ENCODE measurements around the gene TOMM20. TPM values are rescaled to one million over a fixed set of nuclear protein-coding genes. Genes with fewer than 3 reads are reported as not detected.

TOMM20 gene
- total RNA-seq (ENCODE audit: low replicate concordance) = 154 and 212 TPM in 2 replicates

DNA sequence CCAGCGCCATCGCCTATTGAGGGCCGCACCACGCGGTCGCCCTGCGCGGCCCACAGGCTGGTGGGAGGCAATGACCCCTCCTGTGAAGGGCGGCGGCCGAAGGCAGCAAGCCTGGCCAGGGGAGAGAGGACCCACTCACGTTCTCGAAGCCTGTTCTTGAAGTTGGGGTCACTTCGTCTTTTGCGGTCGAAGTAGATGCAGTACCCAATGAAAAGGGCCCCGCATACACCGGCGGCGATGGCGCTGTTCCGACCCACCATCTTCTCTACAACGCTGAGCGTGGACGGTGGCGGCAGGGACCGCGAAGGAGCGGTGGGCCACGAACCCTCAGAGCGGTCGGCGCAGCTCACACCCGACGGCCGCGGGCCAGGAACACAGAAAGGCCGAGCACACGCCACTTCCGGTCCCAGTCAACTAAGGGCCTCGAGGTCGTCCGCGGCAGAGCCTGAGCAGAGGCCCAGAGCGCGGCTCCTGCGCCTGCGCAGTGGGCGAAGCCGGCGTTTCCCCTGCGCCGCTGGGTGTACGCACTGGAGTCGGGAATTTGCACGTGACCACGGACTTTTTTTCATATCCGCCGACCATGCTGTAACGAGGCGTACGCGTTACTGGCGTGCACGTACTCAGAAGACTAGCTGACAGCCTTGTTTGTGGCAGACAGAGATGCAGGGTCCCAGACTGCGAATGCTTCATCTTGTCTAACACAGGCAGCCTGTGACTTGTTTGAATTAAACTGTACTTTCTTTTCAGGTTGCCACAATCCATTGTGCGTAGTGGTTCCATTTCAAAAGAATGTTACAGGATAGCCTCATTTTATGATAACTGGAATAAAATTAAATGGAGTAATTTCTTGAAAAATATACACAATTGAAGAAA, at the start of gene TOMM20:
Gene TOMM20 (minus strand): TSS at position 382 of the 873 bp plus-strand sequence. CDS start 122 bp downstream, at position 260.
- Mint-ChIP-seq H3K4me3 (peak within 1 kb of the TSS; percentile 99), H3K27ac (peak within 1 kb of the TSS; percentile 98), H3K36me3 (peaks cover 18% of the 10 kb centered on the region), H3K4me1 (peaks cover 18% of the 10 kb centered on the region), H3K27me3 (ENCODE audit: insufficient read depth, low read depth) (peaks cover 2% of the 10 kb centered on the region), H3K9me3 (no peaks in the 10 kb centered on the region)
- Histone ChIP-seq H3K27me3 (no peaks in the 10 kb centered on the region), H3K4me2 (peak within 1 kb of the TSS; percentile 92), H3K79me2 (ENCODE audit: low read depth) (peaks cover 50% of the 10 kb centered on the region), H3K9ac (peak within 1 kb of the TSS; percentile 92), H2AFZ (replicated peaks) (peak within 1 kb of the TSS; percentile 80), H3K4me1 (peaks cover 14% of the 10 kb centered on the region), H3K9me3 (ENCODE audit: low read depth) (no peaks in the 10 kb centered on the region), H3F3A (ENCODE audit: low read depth) (peaks cover 40% of the 10 kb centered on the region), H3K27ac (peak within 1 kb of the TSS; percentile 83), H3K4me3 (peak within 1 kb of the TSS; percentile 92), H3K36me3 (peaks cover 4% of the 10 kb centered on the region), H4K20me1 (ENCODE audit: low read depth) (peaks cover 48% of the 10 kb centered on the region)
- TF ChIP-seq, protein P1, sequence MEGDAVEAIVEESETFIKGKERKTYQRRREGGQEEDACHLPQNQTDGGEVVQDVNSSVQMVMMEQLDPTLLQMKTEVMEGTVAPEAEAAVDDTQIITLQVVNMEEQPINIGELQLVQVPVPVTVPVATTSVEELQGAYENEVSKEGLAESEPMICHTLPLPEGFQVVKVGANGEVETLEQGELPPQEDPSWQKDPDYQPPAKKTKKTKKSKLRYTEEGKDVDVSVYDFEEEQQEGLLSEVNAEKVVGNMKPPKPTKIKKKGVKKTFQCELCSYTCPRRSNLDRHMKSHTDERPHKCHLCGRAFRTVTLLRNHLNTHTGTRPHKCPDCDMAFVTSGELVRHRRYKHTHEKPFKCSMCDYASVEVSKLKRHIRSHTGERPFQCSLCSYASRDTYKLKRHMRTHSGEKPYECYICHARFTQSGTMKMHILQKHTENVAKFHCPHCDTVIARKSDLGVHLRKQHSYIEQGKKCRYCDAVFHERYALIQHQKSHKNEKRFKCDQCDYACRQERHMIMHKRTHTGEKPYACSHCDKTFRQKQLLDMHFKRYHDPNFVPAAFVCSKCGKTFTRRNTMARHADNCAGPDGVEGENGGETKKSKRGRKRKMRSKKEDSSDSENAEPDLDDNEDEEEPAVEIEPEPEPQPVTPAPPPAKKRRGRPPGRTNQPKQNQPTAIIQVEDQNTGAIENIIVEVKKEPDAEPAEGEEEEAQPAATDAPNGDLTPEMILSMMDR (IDR thresholded peaks at IDR 0.05) = peak; percentile 34
- TF ChIP-seq EZH2 (IDR thresholded peaks at IDR 0.05) = no peak
- peak; percentile 20 for TF ChIP-seq EZH2phosphoT487 (IDR thresholded peaks at IDR 0.05)
- peak; percentile 98 for DNase-seq (ENCODE audit: low spot score)

DNA sequence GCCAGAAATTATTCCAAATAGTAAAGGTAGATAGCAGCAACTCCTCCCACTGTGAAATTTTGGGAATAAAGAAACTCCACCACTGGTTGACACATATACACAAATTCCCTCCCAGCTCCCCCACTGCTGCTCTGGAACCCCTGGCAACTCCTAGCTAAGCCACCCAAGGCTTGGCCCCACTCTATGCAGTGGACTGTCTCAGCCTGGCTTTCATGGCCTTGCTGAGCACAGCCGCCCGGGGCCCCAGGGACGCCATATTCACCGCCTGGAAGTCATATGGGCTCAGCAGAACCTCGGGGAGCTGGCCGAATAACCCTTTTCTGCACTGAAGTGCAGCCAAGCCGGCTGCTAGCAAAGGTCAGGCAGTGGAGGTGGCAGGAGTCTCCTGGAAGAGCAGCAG, 47.8 kb upstream of the TOMM20 start:
- peaks cover 7% of the 10 kb centered on the region for H4K20me1 ChIP-seq (ENCODE audit: low read depth)
- no peaks in the 10 kb centered on the region for H3K9me3 ChIP-seq (ENCODE audit: low read depth)
- TF ChIP-seq EZH2 (IDR thresholded peaks at IDR 0.05) (no peak), EZH2phosphoT487 (IDR thresholded peaks at IDR 0.05) (no peak)
- TF ChIP-seq, protein P1 (IDR thresholded peaks at IDR 0.05) = no peak
- no peak overlapping the region for H3K9ac ChIP-seq
- no peaks in the 10 kb centered on the region for H3K27me3 ChIP-seq
- H3K4me1 ChIP-seq = no peaks in the 10 kb centered on the region
- no peak overlapping the region for H3K27ac ChIP-seq
- H3K79me2 ChIP-seq (ENCODE audit: low read depth) = peaks cover 13% of the 10 kb centered on the region
- no peak for DNase-seq (ENCODE audit: low spot score)
- Mint-ChIP-seq H3K4me3 (no peak overlapping the region), H3K4me1 (no peaks in the 10 kb centered on the region), H3K27ac (no peak overlapping the region), H3K27me3 (ENCODE audit: insufficient read depth, low read depth) (no peaks in the 10 kb centered on the region), H3K36me3 (peaks cover 28% of the 10 kb centered on the region), H3K9me3 (no peaks in the 10 kb centered on the region)
- peaks cover 10% of the 10 kb centered on the region for H3F3A ChIP-seq (ENCODE audit: low read depth)
- H2AFZ ChIP-seq (replicated peaks) = no peak overlapping the region
- no peak overlapping the region for H3K4me2 ChIP-seq
- no peak overlapping the region for H3K4me3 ChIP-seq
- H3K36me3 ChIP-seq = peaks cover 48% of the 10 kb centered on the region

DNA sequence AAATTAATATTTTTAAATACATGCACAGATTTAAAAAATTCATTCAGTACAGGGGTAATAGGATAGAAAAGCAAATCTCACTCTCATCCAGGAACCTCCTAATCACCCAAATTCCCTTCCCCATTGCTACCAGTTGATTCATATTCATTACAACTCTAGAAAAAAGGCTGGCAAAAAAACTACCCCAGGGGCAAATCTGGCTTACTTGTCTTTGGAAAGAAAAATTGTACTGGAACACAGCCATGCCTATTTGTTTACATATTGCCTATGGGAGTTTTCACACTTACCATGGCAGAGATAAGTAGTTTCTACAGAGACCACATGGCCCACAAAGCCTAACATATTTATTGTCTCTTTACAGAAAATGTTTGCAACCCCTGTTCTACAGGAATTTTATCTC, 41.3 kb upstream of the TOMM20 start:
- no peaks in the 10 kb centered on the region for H4K20me1 ChIP-seq (ENCODE audit: low read depth)
- H3K79me2 ChIP-seq (ENCODE audit: low read depth) = no peaks in the 10 kb centered on the region
- H3K4me3 Mint-ChIP-seq = no peak overlapping the region
- H3K27ac ChIP-seq = no peak overlapping the region
- H3K27ac Mint-ChIP-seq = no peak overlapping the region
- H3F3A ChIP-seq (ENCODE audit: low read depth) = peaks cover 38% of the 10 kb centered on the region
- no peak overlapping the region for H3K9ac ChIP-seq
- peaks cover 3% of the 10 kb centered on the region for H3K27me3 Mint-ChIP-seq (ENCODE audit: insufficient read depth, low read depth)
- no peak for DNase-seq (ENCODE audit: low spot score)
- no peaks in the 10 kb centered on the region for H3K27me3 ChIP-seq
- H3K36me3 ChIP-seq = peaks cover 29% of the 10 kb centered on the region
- no peak overlapping the region for H3K4me3 ChIP-seq
- no peaks in the 10 kb centered on the region for H3K9me3 ChIP-seq (ENCODE audit: low read depth)
- H2AFZ ChIP-seq (replicated peaks) = no peak overlapping the region
- peaks cover 22% of the 10 kb centered on the region for H3K36me3 Mint-ChIP-seq
- H3K4me1 Mint-ChIP-seq = no peaks in the 10 kb centered on the region
- TF ChIP-seq EZH2phosphoT487 (IDR thresholded peaks at IDR 0.05) (no peak), EZH2 (IDR thresholded peaks at IDR 0.05) (no peak)
- TF ChIP-seq, protein P1 (IDR thresholded peaks at IDR 0.05) = no peak
- no peaks in the 10 kb centered on the region for H3K4me1 ChIP-seq
- H3K4me2 ChIP-seq = no peak overlapping the region
- no peaks in the 10 kb centered on the region for H3K9me3 Mint-ChIP-seq

Data from neural progenitor cell (in vitro differentiated cells).